Activated naive CD8-positive, alpha-beta T cell treated with anti-CD3 and anti-CD28 coated beads, Interleukin-2, amount 10 ng/mL, durations not matched to agents 7 days and 5 days (primary cell): ENCODE data around the gene DMAP1. TPM values are rescaled to one million over a fixed set of nuclear protein-coding genes. Genes with fewer than 3 reads are reported as not detected.

Experiments
- ATAC-seq: fragments of 150-1000 bp; cut with Tn5 transposase; one replicate; pipeline ENCODE4 v1.10.0; 2021; ENCODE audit warnings: low read depth, moderate library complexity
- POLR2A ChIA-PET: fragments of 350-600 bp; sonication (Branson Sonifier 250); formaldehyde crosslinking; loops from one replicate; lab custom pipeline; 2021; ENCODE audit warnings: antibody characterized with exemption; lab: Charles Lee
- DNase-seq: peaks from one replicate; pipeline ENCODE4 v3.0.0; 2021
- H3K27ac Mint-ChIP-seq: one replicate; pipeline ENCODE4 v1.8.0; 2022; ENCODE audit warnings: mild to moderate bottlenecking, mixed read lengths
- H3K27me3 Mint-ChIP-seq: one replicate; pipeline ENCODE4 v1.8.0; 2022; ENCODE audit warnings: mild to moderate bottlenecking, moderate library complexity, mixed read lengths
- H3K36me3 Mint-ChIP-seq: one replicate; pipeline ENCODE4 v1.8.0; 2021; ENCODE audit warnings: mild to moderate bottlenecking, mixed read lengths
- H3K4me1 Mint-ChIP-seq: one replicate; pipeline ENCODE4 v1.8.0; 2021; ENCODE audit warnings: mixed read lengths
- H3K4me3 Mint-ChIP-seq: one replicate; pipeline ENCODE4 v1.8.0; 2022; ENCODE audit warnings: mild to moderate bottlenecking, moderate library complexity, mixed read lengths
- H3K9me3 Mint-ChIP-seq: one replicate; pipeline ENCODE4 v1.8.0; 2021; ENCODE audit warnings: mixed read lengths
- total RNA-seq, 2 experiments: library from RNA; stranded (reverse); gene quantifications; one replicate each; pipeline ENCODE4 v1.2.3, GENCODE V29; 2021

DMAP1 gene
- total RNA-seq, 2 experiments from 2014 or later: 53.3 to 58.6 TPM

DNA sequence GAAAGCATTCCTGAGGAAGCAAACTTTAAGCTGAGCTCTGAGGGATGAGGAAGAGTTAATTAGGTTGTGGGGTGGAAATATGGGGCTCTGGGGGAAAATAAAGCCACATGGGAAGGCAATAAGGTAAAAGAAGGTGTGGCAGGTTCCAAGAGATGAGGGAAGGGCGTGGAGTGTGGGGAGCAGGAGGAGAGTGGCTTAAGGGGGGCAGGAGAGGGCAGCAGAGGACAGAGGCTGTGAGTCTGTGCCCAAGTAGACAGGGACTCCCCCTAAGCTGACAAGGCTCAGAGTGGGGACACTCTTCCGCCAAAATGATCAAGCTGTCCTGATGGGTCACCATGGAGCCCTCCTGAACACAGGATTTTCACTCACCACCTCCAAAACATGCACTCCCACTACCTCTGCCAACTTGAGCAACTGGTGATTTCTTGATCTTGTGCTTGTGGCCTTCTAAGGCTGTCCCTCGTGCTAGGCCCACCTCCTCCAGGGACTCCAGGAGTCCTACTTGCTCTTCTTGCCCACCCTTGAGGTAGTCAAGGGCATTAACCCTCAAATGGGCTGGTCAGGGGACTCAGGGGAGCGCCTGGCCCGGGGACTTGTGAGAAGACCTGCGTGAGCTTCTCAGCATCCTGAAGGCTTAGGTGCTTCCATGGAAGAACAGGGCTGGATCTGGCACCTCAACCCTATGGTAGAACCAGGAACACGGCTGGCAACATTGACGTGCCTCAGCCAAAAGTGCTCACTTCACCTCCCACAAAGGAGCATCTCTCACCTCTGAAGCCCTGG lies 23.4 kb downstream of the DMAP1 start:
- no peaks in the 10 kb centered on the region for H3K27me3 Mint-ChIP-seq

DNA sequence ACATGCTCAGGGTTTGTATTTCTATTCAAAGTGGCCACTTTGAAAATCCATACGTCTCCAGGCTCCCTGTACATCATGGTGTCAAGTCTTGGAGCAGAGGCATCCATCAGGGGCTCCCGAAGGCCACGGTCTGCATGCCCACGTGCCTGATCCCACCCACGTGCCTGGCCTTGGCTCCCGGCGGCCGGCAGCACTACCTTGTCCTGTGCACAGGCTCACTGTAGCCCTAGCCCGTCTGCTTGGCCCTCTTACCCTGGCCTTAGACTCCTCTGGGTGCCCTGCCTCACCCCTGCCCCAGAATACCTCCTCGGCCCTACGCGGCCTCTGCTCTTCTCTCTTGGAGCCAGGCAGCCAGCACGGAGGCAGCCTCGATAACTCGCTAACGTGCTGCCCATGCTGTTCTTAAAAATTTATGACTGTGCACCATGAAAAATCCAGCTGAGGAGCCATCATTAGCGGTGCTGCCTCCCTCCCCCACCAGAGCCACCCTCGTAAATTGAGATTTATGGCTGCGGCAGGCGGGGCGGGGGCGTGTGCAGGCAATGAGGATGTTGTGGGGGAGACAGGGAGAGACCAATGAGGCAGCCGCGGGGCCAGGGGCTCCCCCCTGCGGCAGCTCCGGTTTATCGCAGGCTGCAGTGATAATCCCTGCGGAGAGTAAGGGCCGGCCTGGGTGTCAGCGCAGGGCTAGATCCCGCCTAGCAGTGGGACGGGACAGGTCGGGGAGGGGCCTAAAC lies 24.6 kb downstream of the DMAP1 start:
- peak; percentile 69 for DNase-seq
- no peaks in the 10 kb centered on the region for H3K9me3 Mint-ChIP-seq
- ATAC-seq: peak; percentile 86
- H3K4me3 Mint-ChIP-seq: peak overlapping the region; percentile 8
- H3K4me1 Mint-ChIP-seq: peaks cover 11% of the 10 kb centered on the region
- no peaks in the 10 kb centered on the region for H3K36me3 Mint-ChIP-seq
- POLR2A ChIA-PET: interaction anchor here (1.7 kb wide), 1 partner anchor 25 kb away, joined by 5 read pairs; the partner anchor contains the start of gene DMAP1
- no peaks in the 10 kb centered on the region for H3K27me3 Mint-ChIP-seq
- H3K27ac Mint-ChIP-seq: no peak overlapping the region

More for the DNA sequence above, 23.4 kb downstream of the DMAP1 start:
- no peaks in the 10 kb centered on the region for H3K36me3 Mint-ChIP-seq
- no peak overlapping the region for H3K27ac Mint-ChIP-seq
- H3K4me1 Mint-ChIP-seq: peaks cover 11% of the 10 kb centered on the region
- no peaks in the 10 kb centered on the region for H3K9me3 Mint-ChIP-seq
- ATAC-seq (no peak), DNase-seq (no peak)
- POLR2A ChIA-PET: no interaction called here
- no peak overlapping the region for H3K4me3 Mint-ChIP-seq

DNA sequence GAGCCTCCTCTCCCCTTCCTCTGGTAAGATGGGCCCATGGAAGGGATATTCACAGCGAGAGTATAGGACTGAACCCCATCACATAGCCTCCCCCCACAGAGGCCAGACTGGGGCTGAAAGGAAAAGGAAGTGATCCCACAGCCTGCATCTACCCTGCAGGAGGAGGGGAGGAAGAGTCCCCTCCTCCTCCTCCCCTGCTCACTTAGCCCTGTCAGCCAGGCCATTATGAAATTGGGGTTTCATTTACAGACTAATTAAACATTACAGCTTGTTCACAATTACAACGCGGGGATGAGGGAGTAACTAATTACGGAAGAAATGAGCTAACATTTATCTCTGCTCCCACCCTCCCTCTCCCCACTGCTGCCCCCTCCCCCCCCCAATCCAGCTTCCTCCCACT lies 25.4 kb downstream of the DMAP1 start:
- ATAC-seq (no peak), DNase-seq (no peak)
- no peak overlapping the region for H3K4me3 Mint-ChIP-seq
- H3K27me3 Mint-ChIP-seq: no peaks in the 10 kb centered on the region
- H3K27ac Mint-ChIP-seq: no peak overlapping the region
- H3K4me1 Mint-ChIP-seq: peaks cover 11% of the 10 kb centered on the region
- no peaks in the 10 kb centered on the region for H3K36me3 Mint-ChIP-seq
- no peaks in the 10 kb centered on the region for H3K9me3 Mint-ChIP-seq
- POLR2A ChIA-PET: interaction anchor here (1.7 kb wide), 1 partner anchor 26 kb away, joined by 5 read pairs; the partner anchor contains the start of gene DMAP1

DNA sequence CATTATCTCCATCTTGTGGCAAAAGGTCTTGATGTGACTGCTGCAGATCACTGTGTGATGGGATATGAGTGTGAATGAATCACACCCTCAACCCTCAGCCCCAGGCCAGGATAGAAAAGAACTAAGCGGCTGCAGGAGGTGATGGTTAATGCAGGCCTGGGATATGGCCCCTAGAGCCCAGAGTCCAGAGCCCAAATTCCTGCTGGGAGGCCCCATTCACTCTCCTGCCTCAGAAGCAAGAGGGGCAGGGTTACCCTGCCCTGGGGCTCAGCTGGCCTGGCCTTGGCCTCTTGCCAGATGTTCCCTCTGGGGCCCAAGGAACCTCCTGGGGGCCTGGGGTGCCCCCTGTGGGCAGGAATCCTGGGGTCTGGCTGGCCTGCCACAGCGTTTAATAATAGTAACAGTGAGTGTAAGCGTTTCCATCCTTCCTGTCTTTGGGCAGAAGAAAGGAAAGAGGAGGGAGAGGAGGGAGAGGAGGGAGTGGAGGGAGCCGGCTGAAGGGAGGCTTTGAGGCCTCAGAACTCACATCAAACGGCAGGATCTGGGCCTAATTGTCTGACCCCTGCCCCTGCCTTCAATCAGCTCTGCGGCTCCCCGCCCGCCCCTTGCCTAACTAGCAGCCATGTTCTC lies 26.2 kb downstream of the DMAP1 start:
- POLR2A ChIA-PET: interaction anchor here (1.7 kb wide), 1 partner anchor 27 kb away, joined by 5 read pairs; the partner anchor contains the start of gene DMAP1
- Mint-ChIP-seq H3K27me3 (no peaks in the 10 kb centered on the region), H3K4me3 (no peak overlapping the region), H3K36me3 (no peaks in the 10 kb centered on the region), H3K9me3 (no peaks in the 10 kb centered on the region), H3K4me1 (peaks cover 11% of the 10 kb centered on the region), H3K27ac (no peak overlapping the region)
- no peak for ATAC-seq
- DNase-seq: no peak

DNA sequence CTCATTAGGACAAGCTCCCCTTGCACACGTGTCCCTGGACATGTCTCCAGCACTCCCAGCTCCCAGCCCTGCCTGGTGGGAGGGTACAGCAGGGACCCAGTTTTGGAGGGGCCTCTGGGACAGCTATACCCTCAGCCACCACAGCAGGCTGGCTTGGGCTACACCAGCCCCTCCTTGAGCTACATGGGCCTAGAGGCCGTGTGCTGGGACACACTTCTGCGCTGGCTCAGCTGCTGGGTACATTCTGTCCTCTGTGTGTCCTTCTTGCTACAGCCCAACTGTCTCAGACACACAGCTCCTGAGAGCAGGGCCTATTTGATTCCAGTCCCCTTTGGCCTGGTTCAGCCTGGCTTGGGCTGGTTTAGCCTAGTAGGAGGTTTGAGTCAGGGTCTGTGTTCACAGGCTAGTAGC lies 26.7 kb downstream of the DMAP1 start:
- H3K4me3 Mint-ChIP-seq: no peak overlapping the region
- POLR2A ChIA-PET: interaction anchor here (1.7 kb wide), 1 partner anchor 27 kb away, joined by 5 read pairs; the partner anchor contains the start of gene DMAP1
- no peak for DNase-seq
- H3K27me3 Mint-ChIP-seq: no peaks in the 10 kb centered on the region
- peaks cover 11% of the 10 kb centered on the region for H3K4me1 Mint-ChIP-seq
- ATAC-seq: no peak
- H3K27ac Mint-ChIP-seq: no peak overlapping the region
- H3K36me3 Mint-ChIP-seq: no peaks in the 10 kb centered on the region
- no peaks in the 10 kb centered on the region for H3K9me3 Mint-ChIP-seq

DNA sequence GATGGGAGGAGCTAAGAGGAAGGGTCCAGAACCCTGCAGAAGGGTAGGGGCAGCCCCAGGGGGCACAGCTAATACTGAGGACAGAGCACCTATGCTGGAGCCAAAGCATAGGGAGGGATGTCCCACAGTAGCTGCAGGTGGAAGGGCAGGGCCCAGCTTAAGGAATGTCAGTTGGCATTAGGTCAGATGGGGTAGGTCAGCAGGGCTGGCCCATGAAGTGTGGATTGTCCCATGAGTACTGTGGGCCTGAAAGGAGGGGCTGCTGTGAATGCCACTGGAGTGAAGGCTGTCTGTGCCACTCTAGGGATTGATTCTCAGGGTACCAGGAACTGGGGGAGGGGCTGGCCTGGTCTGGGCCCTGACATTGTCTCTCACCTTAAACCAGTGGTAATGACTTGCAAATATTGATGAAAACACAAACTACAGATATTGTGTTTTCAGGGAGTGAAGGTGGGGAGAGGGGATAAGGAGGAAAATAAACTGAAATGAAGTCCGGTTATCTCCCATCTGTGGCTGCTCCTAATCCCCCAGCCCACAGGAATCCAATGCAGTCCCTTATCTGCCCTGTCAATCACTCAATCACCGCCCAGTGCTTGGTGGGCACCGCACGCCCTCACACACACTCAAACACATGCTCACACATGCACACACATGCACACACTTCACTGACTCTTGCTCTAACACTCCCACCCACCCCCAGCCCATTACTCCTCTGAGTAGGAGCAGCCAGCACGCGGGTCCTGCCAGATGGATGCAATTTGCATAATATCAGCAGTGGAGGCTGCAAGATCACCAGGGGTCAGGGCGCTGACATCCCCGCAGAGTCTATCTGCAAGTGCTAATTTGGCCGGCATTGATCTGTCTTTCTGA lies 27.8 kb downstream of the DMAP1 start:
- Mint-ChIP-seq H3K4me3 (no peak overlapping the region), H3K4me1 (peaks cover 11% of the 10 kb centered on the region), H3K9me3 (no peaks in the 10 kb centered on the region), H3K27ac (no peak overlapping the region), H3K27me3 (no peaks in the 10 kb centered on the region), H3K36me3 (no peaks in the 10 kb centered on the region)
- ATAC-seq: no peak
- no peak for DNase-seq
- POLR2A ChIA-PET: no interaction called here

DNA sequence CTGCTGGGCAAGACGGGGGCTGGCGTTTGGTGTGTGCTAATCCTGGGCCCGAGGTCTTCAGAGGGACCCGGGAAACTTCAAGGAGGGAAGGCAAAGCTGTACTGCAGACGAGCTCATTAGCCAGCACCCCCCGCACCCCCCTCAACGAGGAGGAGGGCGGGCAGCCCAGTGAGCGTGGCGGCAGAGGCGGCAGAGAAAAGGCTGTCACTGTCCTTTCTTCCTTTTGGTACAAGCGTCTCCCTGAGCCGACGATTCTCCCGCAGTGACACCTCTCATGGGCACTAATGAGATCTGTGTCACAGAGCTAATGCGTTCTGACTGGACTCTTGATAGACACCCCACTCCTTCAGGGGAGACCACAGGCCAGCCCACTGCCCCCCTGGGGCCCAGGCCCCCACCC lies 29.5 kb downstream of the DMAP1 start:
- ATAC-seq: no peak

DNA sequence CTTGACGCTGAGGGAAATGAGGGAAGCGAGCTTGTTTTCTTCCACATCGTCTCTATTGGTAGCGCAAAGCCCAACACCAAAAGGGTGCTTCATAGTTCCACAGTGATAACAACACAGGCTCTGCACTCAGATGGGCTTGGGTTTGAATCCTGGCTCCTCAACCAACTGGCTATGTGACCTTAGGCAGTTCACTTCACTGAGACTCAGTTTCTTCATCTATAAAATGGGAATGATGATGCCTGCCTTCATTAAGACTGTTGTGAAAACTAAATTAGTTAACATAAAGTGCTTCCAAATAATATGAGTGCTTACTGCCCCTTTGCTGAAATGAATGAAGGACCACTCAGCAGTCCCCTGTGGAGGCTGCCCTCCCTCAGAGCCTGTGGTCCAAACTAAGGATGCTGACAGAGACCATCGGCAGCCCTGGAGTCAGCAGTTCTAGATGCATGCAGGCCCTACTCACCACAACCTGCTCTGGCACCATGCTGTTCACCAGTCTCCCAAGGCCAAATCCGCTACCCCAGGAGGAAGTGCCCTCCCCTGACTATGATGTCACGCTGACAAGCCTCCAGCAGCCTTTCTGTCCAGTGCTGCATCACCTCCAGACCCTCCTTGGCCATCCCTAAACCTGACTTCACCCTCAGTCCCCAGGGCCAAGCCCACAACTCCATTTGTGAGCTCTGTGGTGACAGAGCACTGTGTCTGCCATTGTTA lies 30.7 kb downstream of the DMAP1 start:
- ATAC-seq (no peak), DNase-seq (no peak)
- Mint-ChIP-seq H3K27ac (no peak overlapping the region), H3K4me3 (no peak overlapping the region), H3K4me1 (peaks cover 3% of the 10 kb centered on the region), H3K9me3 (no peaks in the 10 kb centered on the region), H3K27me3 (no peaks in the 10 kb centered on the region), H3K36me3 (no peaks in the 10 kb centered on the region)
- POLR2A ChIA-PET: no interaction called here

More for the DNA sequence above, 29.5 kb downstream of the DMAP1 start:
- Mint-ChIP-seq H3K4me1 (peaks cover 11% of the 10 kb centered on the region), H3K27me3 (no peaks in the 10 kb centered on the region), H3K4me3 (no peak overlapping the region), H3K27ac (no peak overlapping the region), H3K9me3 (no peaks in the 10 kb centered on the region), H3K36me3 (no peaks in the 10 kb centered on the region)
- POLR2A ChIA-PET: no interaction called here
- no peak for DNase-seq

DNA sequence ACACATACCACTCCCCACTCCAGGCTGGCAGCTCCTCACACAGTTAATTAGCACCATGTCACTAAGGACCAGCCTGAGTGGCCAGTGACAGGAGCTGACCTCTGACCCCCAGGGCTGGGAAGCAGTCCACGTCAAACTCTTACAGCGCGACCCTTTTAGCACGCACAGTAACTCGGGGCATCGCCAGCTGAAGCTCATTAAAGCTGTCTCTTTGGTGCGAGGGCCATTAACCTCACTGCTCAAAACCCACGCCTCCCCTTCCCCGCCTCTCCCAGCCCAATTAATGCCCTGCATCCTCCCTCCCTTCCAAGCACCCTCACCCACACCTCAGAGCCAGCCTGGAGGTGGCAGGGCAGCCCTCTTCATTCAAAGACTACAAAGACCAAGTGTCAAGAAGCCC lies 31.7 kb downstream of the DMAP1 start:
- DNase-seq (no peak), ATAC-seq (no peak)
- Mint-ChIP-seq H3K9me3 (no peaks in the 10 kb centered on the region), H3K4me3 (no peak overlapping the region), H3K4me1 (no peaks in the 10 kb centered on the region), H3K36me3 (no peaks in the 10 kb centered on the region), H3K27ac (no peak overlapping the region), H3K27me3 (no peaks in the 10 kb centered on the region)
- POLR2A ChIA-PET: no interaction called here

DNA sequence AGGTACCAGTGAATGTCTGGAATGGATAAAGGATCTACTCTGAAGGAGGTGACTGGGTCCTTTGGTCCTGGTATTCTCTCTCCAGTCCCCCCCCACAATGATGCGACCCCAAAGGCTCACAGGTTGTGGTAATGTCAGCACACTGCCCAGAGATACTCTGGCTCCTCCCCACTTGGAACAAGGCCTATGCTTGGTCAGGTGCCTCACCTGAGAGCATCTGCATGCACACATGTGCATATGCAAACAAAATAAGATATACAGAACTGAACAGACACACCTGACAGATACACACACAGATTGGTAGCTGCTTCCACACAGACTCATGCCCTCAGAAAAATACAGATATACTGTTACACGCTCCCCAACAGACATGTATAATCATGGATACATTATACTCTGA lies 33.5 kb downstream of the DMAP1 start:
- no peaks in the 10 kb centered on the region for H3K27me3 Mint-ChIP-seq
- no peak overlapping the region for H3K4me3 Mint-ChIP-seq
- H3K36me3 Mint-ChIP-seq: no peaks in the 10 kb centered on the region
- ATAC-seq (no peak), DNase-seq (no peak)
- H3K4me1 Mint-ChIP-seq: no peaks in the 10 kb centered on the region
- POLR2A ChIA-PET: no interaction called here
- H3K9me3 Mint-ChIP-seq: no peaks in the 10 kb centered on the region
- H3K27ac Mint-ChIP-seq: no peak overlapping the region

DNA sequence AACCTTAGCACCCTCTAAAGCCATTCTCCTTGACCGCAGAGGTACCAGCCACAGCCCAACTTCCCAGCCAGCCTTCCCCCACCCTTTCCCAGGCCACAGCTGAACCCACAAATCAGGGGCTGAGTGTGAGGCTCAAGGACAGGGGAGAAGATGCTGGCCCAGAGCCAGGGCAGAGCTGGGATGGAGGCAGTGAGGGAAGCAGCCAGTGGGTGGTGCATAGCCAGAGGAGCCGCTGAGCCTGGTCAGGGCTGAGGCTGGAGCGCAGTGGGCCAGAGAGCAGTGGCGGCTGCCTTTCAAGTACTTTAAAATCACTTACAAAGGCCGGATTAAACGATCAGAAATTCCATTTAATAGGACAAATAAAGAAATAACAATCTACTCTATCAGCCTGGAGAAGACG lies 36.3 kb downstream of the DMAP1 start:
- Mint-ChIP-seq H3K9me3 (no peaks in the 10 kb centered on the region), H3K4me3 (no peak overlapping the region), H3K27ac (no peak overlapping the region), H3K36me3 (no peaks in the 10 kb centered on the region), H3K4me1 (no peaks in the 10 kb centered on the region), H3K27me3 (no peaks in the 10 kb centered on the region)
- POLR2A ChIA-PET: interaction anchor here (0.8 kb wide), 1 partner anchor 70 kb away, joined by 3 read pairs; no protein-coding TSS in a partner anchor
- DNase-seq (no peak), ATAC-seq (no peak)

DNA sequence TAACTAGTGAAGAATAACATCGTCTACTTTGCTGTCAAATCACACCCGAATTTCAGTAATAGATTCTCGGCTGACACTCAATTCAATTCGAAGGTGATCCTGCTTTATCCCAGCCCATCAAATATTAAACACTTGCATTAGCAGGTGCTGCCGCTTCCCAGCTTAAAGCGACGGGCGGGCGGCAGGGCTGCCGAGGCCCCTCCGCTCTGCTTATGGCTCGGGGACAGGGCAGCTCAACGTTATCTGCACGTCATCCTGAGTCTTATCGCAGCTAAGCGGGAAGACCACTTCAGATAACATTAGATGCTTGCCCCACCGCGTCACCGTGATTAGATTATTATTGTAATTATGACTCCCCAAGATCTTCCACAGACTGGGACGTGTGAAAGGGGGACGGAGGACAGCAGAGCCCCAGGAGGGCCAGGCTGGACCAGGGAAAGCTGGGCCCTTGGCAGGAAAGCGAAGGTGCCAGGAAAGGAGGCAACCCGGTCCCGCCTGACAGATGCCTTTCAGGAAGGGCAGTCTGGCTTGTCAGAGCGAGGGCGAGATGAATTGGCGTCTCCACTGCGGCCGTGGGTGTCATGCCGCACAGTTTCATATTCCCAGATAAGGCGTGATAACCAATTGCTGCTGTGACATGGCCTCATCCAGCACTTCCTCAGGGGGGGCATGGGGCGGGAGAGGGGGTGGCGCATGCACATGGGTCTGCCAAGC lies 37.0 kb downstream of the DMAP1 start:
- no peaks in the 10 kb centered on the region for H3K4me1 Mint-ChIP-seq
- H3K9me3 Mint-ChIP-seq: no peaks in the 10 kb centered on the region
- no peaks in the 10 kb centered on the region for H3K27me3 Mint-ChIP-seq
- no peaks in the 10 kb centered on the region for H3K36me3 Mint-ChIP-seq
- no peak overlapping the region for H3K27ac Mint-ChIP-seq
- ATAC-seq: no peak
- DNase-seq: no peak
- POLR2A ChIA-PET: interaction anchor here (0.8 kb wide), 1 partner anchor 69 kb away, joined by 3 read pairs; no protein-coding TSS in a partner anchor
- H3K4me3 Mint-ChIP-seq: no peak overlapping the region
